Stimulated activated CD4-positive, alpha-beta T cell treated with anti-CD3 and anti-CD28 coated beads, TNF-alpha, amount 100 ng/mL, for 24 hours (primary cell): ENCODE results near the gene NFAM1.

Experiments used
- DNase-seq, 3 experiments: peaks; one replicate each; pipeline ENCODE4 v3.0.0-alpha.2; 2020; ENCODE audit warnings: low read depth in 3 of 3

NFAM1 gene

GRCh38 chr22:42360348-42360747 is 71.9 kb downstream of the NFAM1 start:
- DNase-seq, result no peak

DNA sequence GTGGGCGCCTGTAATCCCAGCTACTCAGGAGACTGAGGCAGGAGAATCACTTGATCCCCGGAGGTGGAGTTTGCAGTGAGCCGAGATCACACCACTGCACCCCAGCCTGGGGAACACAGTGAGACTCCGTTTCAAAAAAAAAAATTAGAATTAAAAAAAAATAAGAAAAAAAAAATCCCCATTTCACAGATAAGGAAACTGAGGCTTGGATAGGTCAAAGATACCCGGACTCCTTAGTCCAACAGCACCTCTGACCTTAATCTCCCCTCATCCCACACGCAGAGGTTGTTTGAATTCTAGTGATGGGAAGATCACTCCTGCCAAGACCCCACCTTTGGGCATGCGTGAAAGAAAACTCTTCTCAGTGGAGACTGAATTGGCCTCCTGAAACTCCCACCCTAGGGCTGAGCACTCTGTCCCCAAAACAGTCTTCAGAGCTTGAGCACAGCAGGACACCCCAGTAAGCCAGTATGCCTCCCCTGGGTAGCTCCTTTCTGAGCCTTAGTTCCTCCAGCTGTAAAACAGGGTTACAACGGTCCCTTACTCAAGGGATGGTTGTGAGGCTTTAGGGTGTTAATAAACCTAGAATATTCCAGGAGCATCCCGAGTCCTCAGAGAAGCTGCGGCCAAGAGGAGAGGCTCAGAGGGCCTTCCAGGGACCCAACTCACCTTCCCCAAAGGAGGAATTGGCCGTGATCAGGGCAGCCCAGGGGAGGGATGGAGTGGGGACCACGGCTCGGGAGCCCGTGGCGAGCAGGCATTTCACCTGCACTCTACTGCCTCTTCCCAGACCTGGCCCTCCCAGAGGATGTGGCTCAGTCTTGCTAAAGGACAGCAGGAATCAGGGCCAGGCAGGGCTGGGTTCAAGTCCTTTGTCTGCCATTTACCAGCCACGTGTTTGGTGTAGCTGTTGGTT is 73.3 kb downstream of the NFAM1 start:
- no peak for DNase-seq

GRCh38 chr22:42357634-42358296 is 74.4 kb downstream of the NFAM1 start:
- DNase-seq, result no peak

DNA sequence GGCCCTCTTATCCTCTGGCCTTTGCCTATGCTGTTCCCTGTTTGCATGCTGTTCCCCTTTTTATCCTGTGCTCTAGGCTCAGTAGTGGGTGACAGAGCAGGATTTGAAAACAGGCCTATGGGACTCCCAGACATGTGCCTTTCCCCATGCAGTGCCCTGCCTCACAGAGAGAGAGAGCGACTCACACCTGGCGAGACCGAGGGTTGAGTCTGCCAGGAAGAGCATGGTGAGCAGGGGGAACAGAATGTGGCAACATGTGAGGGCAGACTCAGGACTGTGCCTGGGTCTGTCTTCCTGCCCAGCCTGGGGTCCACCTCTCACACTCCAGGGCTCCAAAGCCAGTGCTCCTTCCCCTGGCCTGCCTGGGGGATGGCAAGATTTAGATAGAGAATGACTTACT is 75.0 kb downstream of the NFAM1 start:
- DNase-seq, result no peak

- DNase-seq, result no peak
These were observed 75.7 kb downstream of the NFAM1 start for GRCh38 chr22:42356533-42356932.

GRCh38 chr22:42353883-42354727 is 78.1 kb downstream of the NFAM1 start:
- DNase-seq, result no peak

DNA sequence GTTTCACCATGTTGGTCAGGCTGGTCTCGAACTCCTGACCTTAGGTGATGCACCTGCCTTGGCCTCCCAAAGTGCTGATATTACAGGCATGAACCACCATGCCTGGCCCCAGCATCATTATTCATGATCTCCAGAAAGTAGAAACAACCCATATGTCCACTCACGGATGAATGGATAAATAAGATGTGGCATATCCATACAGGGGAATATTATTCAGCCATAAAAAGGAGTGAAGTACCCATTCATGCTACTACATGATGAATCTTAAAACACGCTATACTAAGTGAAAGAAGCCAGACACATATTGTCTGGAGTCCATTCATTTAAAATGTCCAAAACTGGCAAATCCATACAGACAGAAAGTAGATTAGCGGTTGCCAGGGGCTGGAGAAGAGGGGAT is 81.8 kb downstream of the NFAM1 start:
- no peak for DNase-seq

GRCh38 chr22:42347281-42347824 is 84.8 kb downstream of the NFAM1 start:
- no peak for DNase-seq

DNA sequence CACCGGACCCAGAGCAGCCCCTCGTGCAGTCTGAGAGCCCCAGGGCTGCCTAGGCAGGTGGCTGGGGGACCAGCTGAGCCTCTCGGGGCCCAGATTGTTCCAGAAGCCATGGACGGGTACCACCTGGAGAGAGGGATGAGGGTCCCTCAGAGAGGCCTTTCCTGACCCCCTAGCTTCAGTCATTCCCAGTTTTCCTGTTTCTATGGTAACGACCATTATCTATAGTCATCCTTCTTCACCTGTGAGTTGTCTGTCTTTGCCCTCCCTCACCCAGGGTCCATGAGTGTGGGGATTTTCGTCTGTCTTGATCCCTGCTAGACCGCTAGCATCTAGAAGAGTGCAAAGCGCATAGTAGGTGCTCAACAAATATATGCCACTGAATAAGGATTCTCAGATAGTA is 85.5 kb downstream of the NFAM1 start:
- DNase-seq, result no peak

DNA sequence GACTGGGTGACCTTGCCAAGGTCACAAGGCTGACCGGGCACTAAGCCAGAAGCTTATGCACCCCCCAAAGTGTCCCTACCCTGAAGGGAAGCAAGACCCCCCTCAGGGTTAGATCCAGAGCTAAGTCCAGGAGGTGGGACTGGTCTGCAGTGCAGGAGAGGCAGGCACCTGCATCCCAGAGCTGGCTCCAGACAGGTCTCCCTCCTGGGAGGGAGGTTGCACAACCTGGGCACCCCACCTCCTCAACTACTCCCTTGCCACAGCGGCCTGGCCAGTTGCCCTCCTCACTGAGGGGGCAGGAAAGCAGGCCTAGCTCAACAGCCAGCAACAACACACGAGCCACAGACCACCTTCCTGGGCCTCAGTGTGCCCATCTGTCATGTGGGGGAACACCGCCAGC is 86.7 kb downstream of the NFAM1 start:
- no peak for DNase-seq

DNA sequence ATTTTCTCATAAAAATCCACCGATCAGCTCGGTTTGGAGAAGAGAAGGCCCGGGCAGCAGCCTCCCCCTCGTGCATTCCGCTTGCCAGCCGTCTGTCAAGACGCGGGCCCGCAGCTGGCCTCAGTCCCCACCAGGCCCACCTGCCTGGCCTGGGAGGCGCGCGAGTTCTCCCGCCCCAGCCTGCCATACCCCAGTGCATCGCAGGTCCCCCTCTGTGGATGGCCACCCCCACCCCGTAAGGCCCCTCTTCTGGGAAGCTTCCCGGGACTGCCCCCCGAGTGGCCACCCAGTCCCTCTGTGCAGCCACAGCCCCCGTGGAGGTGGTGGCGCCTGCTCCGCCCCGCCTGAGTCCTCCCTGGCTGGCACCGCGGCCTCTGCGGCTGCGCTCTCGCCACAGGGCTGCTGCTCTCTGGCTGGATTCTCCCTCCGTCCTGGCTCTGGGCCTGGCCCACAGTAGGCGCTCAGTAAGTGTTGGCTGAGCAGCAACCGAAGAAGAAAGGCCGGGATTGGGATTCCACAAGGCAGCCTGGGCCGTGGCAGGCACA is 87.8 kb downstream of the NFAM1 start:
- no peak for DNase-seq

DNA sequence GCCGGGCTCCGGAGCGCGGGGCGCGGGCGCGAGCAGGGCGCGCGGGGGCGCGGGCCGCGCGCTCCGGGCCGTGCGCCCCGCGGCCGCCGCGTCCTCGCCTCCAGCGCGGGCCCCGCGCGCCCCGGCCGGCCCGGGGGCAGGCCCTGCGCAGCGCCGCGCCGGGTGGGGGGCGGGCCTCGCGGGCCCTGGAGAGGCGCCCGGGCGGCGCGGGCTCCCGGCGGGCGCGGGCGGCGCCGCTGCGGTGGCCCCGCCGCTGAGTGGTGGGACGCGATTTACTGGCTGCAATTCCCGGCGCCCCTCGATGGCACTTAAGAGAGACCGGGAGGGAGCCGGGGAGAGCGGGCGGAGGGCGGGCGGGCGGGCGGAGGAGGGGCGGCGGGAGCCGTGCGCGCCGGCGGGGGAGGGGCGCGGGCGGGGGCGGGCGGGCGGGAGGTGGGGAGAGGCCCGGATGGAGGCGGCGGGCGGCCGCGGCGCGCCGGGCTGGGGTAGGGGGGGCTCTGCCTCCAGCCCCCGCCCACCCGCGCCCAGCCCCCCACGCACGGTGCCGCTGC is 88.6 kb downstream of the NFAM1 start:
- no peak for DNase-seq

DNA sequence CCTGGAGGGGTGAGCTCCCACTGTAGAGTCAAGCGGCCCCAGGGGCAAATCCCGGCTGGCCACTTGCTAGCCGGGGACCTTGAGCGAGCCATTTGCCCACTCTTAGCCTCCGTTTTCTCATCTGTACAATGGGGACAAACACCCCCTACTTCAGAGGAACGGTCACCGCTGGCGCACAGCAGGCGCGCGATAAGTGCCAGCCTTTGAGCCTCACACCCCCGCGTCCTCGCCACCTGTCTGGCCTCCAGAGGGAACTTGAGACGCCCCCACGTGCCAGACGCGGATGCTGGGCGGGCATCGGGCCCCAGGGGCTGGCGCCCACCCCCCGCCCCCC is 89.1 kb downstream of the NFAM1 start:
- peak in 1 of 3 experiments; percentile 24 for DNase-seq

DNA sequence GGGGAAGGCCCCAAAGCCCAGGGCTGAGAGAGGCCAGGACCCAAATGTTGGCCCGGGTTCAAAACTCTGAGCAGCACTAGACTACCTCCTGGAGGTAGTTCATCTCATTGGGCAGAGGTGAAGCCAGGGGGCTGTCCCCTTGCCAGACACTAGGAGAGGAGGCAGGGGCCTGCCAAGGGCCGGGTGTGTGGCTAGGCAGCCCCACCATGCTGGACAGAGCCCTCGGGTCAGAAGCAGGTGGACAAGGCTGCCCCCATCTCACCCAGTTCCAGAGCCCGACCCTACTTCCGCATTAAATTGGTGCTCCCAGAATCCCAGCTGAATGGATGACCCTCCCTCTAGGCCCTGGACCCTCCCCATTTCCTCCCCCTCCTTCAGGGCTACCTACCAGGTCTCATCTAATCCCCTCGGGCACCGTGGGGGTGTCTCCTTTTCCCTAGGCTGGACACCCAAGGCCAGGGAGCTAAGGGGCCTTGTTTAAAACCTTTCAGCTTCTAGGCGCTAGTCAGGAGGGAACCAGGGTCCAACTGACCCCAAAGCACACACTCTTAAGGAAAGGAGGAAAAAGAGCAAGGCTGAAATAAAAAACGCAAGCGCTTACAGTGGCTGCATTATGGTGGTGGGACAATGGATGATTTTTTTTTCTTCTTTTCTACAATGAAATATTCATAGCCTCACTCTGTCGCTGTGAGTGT is 89.6 kb downstream of the NFAM1 start:
- no peak for DNase-seq

DNA sequence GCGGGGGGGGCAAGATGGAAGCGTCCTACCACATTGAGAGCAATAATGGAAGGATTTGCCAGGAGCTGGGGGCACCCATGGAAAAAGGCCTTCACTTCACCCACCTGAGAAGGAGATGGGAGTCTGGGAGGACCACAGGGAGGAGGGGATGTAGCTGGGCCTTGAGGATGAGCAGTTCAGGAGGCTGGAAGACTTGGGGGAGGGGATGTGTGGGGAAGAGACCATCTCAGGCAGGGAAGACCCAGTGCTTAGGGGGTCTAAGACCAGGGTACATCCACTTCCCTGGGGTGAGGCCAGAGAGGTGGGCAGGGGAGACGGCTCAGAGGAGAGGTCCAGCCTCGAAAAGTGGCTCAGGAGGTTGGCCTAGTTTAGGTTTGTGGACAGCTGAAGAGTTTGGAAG is 90.4 kb downstream of the NFAM1 start:
- DNase-seq, result no peak

GRCh38 chr22:42340829-42341383 is 91.3 kb downstream of the NFAM1 start:
- no peak for DNase-seq

DNA sequence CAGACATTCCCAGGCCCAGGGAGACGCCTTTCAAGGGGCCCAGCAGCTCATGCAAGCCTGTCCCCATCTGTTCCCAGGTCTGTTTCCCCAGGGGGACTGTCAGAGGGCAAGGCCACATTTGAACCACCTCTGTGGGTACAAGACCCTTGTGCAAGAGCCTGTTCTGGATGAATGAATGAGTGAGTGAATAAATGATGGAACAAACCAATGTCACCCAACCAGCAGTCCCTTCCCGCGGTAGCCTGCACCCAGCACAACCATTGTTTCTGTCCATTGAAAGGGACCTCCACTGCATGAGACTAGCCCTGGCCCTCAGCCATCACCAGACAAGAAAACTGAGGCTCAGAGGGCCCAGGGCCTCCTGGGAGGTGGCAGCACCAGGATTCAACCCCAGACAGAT is 92.1 kb downstream of the NFAM1 start:
- no peak for DNase-seq

DNA sequence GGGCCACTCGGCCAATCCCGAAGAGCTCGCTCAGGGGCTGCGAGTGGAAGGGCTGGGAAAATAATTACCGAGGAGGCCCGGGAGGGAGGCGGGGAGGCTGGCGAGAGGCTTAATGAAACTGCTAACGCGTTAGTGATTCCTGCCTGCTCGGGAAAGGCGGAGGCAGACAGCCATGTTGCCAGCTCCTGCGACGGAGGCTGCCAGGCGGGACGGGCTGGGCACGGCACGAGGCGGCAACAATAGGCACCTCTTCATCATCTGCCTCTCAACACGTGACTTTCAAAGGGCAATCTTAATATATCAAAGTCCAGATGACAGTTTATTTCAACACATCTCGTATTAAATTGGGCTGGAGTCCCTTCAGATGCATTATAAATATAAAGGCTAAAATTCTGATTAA is 93.7 kb downstream of the NFAM1 start:
- no peak for DNase-seq

- DNase-seq, result no peak
These were observed 94.8 kb downstream of the NFAM1 start for GRCh38 chr22:42337356-42337755.

DNA sequence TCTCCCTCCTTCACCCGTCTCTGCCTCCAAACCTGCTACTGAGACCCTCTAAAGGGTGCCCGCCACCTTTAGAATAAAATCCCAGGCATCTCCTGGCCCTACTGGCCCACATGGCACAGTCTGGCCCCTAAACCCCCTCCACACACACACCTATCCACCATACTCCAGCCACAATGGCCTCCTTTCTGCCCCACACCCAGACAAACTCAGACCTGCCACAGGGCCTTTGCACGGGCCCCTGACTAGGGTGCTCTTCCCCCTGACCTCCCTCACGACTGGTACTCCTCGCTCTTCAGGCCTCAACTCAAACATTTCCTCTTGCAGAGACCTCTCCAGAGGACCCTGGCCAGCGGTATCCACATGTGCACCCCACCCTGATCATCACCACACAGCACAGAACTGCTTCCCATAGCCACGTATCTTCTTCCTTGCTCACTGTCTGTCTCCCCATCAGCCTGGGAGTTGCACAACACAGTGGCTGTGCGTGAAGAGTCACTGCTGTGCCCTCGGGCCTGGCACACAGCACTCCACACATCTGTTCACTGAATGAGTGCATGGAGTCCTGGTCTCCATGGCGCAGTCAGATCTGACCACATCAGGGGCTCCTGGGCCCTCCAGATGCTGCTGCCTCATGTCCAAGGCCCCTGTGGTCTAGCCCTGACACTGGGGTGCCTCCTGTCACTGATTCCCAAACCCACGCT is 95.5 kb downstream of the NFAM1 start:
- no peak for DNase-seq
